Jurkat, Clone E6-1 (cell line): ENCODE results near the gene RNPEPL1.
A peak's percentile ranks its signal among the peaks of the same experiment; 100 is the strongest.
"Not testable (repeated sequence)": the region's sequence is repeated elsewhere in the genome, so short reads cannot be mapped to it uniquely, and the experiment has no call there.

Experiments used
- DNase-seq: peaks from one replicate; pipeline ENCODE4 v3.0.0-alpha.2; 2011; ENCODE audit warnings: low read depth, low spot score
- H3K4me3 ChIP-seq: 2 replicates; pipeline ENCODE4 v1.5.1; 2011; ENCODE audit warnings: mild to moderate bottlenecking, low read length, control low read depth, moderate library complexity

Gene RNPEPL1

DNA sequence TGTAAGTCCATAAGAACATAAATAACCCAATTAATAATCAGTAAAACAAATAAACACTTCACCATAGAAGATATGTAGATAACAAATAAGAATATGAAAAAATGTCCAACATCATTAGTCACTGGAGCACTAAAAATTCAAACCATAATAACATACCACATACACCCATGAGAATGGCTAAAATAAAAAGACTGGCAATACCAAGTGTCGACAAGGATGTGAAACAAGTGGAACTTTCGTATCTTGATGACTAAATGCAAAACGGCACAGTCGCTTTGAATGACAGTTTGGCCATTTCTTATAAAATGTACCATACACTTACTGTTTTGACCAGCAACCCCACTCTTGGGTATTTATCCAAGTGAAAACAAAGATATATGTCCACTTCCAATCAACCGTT is 37.2 kb upstream of the RNPEPL1 start:
- no peak for DNase-seq
- H3K4me3 ChIP-seq: no peak overlapping the region

DNA sequence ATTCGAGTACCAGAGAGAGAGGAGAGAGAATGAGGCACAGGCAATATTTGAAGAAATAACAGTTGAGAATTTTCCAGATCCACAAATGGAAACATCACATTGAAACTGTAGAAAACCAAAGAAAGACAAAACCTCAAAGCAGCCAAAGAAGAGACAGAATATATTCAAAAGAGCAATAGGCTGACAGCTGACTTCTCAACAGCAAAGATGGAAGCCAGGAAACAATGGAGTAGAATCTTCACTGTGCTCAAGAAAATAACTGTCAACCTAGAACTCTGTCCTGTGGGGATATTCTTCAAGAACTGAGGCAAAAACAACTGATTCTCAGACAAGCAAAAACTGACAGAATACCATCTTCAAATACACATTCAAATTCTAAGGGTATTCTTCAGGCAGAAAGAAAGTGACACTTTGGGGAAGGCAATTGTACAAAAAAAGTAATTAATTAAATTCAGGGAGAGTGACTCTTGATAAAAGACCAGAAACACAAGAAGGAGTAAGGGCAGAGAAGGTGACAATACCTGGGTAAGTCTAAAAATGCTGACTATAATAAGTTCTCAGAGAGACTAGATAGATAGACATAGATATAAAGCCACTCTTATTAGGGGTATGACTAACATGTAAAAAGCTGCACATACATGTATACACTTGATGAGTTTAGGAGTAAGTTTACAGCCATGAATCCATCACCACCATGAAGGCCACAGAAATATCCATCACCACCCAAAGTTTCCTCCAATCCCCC is 36.1 kb upstream of the RNPEPL1 start:
- DNase-seq: no peak

DNA sequence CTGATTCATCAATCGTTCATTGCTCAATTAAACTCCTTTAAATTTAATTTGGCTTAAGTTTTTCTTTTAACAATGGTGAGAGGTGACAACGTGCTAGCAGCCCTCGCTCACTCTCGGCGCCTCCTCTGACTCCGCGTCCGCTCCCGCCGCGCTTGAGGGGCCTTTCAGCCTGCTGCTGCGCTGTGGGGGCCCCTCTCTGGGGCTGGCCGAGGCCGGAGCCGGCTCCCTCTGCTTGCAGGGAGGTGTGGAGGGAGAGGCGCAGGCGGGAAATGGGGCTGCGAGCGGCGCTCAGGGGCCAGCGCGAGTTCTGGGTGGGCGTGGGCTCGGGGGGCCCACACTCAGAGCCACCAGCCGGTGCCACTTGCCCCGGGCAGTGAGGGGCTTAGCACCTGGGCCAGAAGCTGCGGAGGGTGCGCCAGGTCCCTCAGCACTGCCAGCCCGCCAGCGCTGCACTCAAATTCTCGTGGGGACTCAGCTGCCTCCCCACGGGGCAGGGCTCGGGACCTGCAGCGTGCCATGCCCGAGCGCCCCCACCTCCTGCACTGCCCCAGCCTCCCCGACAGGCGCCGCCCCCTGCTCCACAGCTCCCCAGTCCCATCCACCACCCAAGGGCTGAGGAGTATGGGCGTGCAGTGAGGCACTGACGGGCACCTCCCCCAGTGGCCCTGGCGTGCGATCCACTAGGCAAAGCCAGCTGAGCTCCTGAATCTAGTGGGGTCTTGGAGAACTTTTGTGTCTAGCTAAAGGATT is 30.1 kb upstream of the RNPEPL1 start:
- DNase-seq: no peak
- H3K4me3 ChIP-seq: no peak overlapping the region

More for the DNA sequence above, 36.1 kb upstream of the RNPEPL1 start:
- H3K4me3 ChIP-seq: no peak overlapping the region

DNA sequence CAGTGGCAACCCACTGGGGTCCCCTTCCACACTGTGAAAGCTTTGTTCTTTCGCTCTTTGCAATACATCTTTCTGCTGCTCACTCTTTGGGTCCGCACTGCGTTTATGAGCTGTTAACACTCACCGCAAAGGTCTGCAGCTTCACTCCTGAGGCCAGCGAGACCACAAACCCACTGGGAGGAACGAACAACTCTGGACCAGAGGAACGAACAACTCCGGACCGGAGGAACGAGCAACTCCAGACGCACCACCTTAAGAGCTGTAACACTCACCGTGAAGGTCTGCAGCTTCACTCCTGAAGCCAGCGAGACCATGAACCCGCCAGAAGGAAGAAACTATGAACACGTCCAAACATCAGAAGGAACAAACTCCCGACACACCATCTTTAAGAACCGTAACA is 29.2 kb upstream of the RNPEPL1 start:
- DNase-seq, H3K4me3 ChIP-seq: not testable (repeated sequence)

DNA sequence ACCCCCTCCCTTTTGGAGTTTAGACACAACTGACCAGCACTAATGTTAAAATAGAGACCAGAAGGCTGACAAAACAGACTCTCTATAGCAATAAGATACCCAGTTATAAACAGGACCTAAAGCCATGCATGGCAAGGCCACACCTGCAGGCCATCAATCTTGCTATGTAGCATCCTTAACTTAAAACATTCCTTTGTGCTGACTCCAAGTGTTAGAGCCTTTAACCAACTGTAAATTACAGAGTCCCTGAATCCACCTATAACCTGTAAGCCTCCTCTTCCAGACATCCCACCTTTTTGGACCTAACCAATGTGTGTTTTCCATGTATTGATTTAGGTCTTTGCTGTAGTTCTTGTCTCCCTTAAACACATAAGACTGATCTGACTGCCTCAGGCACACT is 28.4 kb upstream of the RNPEPL1 start:
- no peak overlapping the region for H3K4me3 ChIP-seq
- no peak for DNase-seq

DNA sequence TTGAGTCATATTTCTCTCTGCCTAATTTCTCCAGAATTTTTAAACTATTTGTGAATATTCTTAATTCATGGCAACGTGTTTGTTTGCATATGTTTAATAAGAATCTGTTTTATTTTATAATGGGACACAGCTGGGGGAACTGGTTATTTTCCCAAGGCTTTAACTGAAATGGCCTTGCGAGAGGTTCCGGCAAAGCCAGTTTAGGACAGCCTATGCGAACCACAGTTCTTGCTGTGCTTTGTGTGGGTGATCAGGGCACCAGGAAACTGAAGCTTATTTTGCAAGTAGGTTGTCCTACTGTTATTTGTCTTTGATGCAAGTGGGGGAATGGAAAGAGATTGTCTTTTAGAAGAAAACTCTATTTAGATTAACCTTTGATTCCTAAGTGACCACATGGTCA is 17.0 kb upstream of the RNPEPL1 start:
- H3K4me3 ChIP-seq: no peak overlapping the region

DNA sequence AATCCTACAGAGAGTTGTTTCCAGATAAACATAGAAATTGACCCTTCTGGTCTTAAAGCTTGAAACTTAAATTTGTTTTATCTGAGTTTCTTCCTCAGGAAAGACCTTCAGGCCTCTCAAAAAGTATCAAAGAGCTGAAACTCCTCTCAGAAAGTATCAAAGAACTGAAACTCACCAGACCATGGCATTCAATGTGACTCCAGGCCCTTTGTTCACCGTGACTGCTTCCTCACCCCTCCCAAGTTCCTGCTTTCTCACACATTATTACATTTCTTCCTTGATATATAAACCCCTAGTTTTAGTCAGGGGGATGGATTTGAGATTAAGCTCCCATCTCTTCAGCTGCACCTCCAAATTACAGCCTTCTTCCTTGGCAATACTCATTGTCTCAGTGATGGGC is 16.5 kb upstream of the RNPEPL1 start:
- no peak for DNase-seq
- H3K4me3 ChIP-seq: no peak overlapping the region

More for the DNA sequence above, 17.0 kb upstream of the RNPEPL1 start:
- DNase-seq: no peak

DNA sequence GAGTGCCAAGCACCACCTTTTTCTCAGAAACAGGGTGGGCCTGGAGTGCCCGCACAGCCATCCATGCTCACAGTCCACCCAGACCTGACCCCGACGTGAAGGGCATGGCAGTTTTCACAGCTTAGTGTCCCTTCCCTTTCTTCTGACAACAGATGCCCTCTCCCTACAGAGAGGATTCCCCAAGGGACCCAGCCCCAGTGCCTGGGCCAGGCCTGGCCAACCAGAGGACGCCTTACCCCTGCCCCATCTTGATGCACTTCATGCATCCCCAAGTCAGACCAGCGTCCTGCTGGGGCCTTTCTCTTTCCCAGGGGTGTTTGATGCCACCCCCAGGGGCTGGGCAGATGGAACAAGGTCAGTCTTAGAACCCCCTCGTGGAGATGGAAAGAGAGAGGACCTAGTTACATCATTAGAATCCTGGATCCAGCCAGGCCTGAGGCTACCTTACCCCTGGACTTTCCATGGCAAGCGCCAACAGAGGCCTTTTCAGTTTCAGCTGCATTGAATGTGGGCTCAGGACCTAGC is 14.3 kb upstream of the RNPEPL1 start:
- no peak for DNase-seq
- no peak overlapping the region for H3K4me3 ChIP-seq

DNA sequence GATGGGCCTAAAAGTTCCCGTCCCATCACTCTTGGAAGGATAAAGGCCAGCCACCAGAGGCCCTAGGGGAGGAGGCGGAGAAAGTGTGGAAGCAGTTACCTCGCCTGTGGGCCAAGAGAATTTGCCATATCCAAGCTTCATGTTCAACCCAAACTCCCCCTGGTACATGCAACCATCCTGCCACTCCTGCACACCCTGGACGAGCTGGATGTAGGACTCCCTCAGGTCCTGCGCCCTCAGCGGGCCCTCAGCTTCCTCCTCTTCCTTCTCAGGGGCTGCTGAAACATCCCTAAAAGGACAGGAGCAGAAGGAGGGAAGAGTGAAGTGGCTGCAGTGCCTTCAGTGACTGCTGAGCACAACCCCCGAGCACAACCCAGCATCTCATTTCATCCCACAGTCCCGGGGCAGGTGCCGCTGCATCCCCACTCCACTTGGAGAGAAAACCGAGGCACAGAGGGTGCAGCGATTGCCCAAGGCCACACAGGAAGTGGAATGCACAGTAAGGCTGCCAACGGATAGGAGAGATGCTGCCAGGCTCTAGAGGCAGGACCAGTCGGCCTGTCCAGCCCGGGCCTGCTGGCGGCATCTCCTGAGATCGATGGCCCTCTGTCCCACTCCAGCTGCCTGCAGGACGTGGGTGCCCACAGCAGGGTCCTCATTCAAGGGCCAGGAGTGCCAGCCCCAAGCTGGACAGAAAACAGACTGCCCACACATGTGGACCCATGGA is 13.4 kb upstream of the RNPEPL1 start:
- no peak overlapping the region for H3K4me3 ChIP-seq
- no peak for DNase-seq

DNA sequence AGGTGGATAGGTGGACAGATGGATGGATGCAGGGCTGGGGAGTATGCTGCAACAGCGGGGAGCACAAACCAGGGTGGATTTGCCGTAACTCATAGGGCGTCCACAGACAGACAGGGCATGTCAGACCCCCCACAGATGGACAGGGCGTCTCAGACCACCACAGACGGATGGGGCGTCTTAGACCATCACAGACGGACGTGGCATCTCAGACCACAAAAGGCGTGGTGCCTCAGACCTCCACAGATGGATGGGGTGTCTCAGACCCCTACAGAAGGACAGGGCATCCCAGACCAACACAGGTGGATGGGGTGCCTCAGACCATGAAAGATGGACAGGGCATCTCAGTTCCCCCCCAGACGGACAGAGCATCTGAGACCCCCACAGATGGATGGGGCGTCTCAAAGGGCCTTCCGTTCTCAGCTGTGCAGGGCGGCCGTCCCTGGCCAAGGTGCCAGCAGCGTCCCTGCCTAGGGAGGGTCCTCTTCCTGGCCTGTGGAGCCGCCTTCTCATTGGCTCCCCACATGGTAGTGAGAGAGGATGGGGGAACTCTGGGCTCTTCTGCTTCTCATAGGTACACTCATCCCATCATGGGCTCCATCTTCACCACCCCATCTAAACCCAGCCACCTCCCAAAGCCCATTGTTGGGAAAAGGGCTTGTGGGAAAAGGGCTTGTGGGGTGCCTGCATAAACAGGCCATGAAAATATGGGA is 12.6 kb upstream of the RNPEPL1 start:
- no peak overlapping the region for H3K4me3 ChIP-seq

DNA sequence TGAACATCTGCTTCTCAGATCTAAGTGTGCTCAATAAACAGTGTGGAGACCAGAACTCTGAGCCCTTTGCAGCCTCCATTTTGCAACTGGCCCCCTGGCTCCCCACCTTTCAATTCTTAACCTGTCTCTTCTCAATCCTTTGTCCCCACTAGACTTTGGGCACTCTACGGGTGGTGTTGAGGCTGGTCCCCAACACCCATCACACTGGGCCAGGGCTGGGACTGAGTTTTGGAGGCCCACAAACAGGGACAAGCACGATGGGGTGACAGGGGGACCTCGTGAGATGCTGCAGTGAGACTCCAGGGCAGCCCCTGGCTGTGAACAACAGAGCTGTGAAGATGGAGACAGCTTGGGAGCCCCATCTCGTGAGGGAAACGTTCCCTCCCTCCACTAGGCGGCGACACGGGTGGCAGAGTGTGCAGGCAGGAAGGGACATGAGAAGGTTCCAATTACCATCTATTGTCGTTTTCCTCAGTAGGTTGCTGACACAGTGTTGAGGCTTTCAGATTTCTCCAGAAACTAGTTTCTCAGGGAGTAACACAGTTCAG is 11.7 kb upstream of the RNPEPL1 start:
- peak; percentile 58 for DNase-seq
- no peak overlapping the region for H3K4me3 ChIP-seq

More for the DNA sequence above, 12.6 kb upstream of the RNPEPL1 start:
- no peak for DNase-seq

DNA sequence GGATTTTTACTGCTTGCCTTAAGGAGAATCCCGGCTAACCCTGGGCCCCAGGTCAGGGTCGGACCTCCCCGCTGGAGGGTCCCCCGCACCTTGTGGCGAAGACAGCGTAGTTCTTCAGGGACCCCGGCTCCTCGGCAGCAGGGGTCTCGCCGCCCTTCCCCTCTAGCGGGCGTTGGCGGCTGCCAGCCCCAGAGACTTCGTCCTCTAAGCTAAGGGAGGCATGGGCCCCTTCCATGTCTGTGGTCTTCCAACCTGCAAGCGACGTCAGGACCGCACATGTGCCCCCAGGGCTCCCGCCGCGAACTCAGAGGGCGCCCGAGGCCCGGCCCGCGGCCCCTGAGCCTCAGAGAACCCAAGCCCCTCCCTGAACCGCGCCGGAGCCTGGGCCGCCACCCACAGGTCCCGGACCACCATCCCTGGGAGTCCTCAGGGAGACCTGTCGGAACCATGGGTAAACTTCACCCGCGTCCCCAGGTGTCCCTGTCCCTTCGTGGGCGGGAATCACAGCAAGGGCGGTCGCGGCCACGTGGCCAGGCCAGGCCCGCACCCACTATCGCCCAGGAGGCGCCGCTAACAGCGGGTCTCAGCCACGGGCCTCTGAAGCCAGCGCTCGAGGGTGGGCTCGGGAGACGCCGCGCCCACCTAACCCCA is 11.1 kb upstream of the RNPEPL1 start:
- no peak overlapping the region for H3K4me3 ChIP-seq
- no peak for DNase-seq

DNA sequence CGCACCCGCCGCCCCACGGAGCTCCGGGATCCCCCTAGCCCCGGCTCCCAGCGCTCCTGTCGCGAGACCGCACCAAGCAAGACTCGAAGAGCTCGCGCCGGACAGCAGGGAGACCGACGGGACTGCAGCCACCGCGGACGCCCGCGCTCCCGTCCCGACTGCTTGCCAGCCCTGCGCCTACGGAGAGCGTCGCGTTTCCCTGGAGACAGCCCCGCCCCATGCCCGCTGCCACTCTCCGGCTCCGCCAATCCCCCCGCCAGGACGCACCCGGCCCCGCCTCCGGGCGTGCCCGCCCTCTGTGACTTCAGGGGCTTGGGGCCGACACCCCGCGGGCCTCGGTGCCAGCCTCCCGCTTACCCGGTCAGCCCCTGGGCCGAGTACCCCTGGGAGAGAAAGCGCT is 10.5 kb upstream of the RNPEPL1 start, which contains the start of gene ANKMY1:
TSS of gene ANKMY1 (minus strand) at position 181 of the 400 bp plus-strand sequence. CDS start 653 bp downstream, outside the sequence.
- no peak for DNase-seq
- no peak within 1 kb of the TSS for H3K4me3 ChIP-seq

DNA sequence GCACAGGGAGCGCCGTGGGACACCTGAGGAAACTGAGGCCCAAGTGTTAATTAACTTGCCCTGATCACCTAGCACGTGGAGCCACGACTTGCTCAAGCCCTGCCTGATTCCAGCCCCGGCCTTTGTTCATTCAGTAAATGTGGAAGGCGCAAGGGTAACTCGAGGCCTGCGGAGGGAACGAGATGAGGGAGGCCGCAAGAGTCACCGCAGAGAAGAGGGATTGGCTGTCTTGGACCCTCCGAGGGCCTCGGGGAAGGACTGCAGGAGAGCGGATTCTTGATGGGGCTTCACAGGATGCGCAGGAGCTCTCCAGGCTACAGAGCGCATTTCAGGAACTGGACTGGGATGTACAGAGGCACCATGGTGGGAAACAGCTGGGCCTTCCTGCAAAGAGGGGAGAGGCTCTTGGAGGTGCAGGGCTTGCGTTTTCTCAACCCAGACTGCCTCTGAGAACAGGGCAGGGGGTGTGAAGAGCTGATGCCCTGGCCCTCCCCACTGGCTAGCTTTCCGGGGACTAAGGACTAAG is 10.0 kb upstream of the RNPEPL1 start:
- no peak overlapping the region for H3K4me3 ChIP-seq
- DNase-seq: no peak

DNA sequence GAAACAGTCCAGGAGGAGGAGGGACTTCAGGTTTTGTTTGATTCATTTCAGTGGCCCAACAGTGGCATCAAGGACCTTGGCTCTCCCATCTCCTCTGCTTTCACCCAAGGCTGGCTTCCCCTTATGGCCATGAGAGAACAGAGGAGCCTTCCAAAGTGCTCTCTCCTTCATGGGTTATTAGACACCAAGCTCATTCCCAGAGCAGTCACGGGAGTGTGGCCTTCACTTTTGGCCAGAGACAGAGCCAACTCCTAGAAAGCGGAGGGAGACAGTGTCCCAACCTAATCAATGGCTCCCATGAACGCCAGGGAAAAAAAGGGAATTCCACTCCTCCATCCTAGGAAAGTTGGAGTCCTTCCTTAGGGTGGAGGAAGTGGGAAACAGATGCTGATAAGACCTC is 9.0 kb upstream of the RNPEPL1 start:
- H3K4me3 ChIP-seq: peak overlapping the region; percentile 63
- DNase-seq: no peak

DNA sequence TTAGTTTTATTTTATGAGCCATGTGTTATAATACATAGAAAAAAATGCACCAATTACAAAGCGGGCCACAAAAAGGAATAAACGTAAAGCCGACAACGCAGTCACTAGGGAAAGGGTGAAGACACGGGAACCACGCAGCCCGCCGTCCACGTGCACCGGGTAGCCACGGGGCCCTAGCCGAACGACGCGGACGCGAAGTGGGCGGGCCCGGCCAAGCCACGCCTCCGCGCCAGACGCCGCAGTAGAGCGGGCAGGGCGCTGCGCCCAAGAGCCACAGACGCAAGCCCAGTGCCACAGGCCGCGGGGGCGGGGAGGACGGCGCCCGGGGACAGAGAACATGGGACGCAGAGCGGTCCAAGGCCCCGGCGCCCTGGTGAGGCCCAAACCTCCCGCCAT is 8.2 kb upstream of the RNPEPL1 start, which contains the start of gene DUSP28:
TSS of gene DUSP28 (plus strand) at position 274 of the 396 bp plus-strand sequence. CDS start 328 bp downstream, outside the sequence.
- peak; percentile 75 for DNase-seq
- H3K4me3 ChIP-seq: peak within 1 kb of the TSS; percentile 82

DNA sequence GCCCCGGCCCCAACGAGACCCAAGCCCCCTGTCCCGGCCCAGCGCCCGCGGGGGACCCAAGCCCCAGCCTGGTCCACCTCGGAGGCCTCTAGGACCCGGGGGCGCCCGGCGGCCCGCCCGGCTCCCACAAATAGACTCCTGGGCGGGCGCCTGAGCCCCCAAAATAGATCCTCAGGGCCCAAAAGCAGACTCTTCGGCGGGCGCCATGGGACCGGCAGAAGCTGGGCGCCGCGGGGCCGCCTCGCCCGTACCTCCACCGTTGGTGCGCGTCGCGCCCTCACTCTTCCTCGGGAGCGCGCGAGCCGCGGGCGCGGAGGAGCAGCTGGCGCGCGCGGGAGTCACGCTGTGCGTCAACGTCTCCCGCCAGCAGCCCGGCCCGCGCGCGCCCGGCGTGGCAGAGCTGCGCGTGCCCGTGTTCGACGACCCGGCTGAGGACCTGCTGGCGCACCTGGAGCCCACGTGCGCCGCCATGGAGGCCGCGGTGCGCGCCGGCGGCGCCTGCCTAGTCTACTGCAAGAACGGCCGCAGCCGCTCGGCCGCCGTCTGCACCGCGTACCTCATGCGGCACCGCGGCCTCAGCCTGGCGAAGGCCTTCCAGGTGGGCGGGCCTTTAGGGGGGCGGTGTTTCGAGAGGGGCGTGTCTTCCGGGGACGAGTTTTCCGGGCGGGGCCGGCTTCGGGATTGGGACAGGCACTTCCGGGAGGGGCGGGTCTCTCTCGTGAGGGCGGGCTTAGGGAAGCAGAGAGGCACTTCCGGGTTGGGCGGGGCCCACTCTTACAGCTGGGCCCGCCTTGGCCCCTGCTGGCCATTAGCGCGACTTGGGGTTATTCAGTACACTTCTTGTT is 7.6 kb upstream of the RNPEPL1 start:
- peak; percentile 93 for DNase-seq

More for the DNA sequence above, 7.6 kb upstream of the RNPEPL1 start:
- peak overlapping the region; percentile 82 for H3K4me3 ChIP-seq
